Skeletal muscle cell (primary cell): Measurements from ENCODE around the gene PYROXD2.

ENCODE experiments used
- DNase-seq: peaks from one replicate; pipeline ENCODE4 v3.0.0-alpha.2; 2010; ENCODE audit warnings: low read depth
- H3K4me3 ChIP-seq: 2 replicates; pipeline ENCODE4 v1.5.1; 2011; ENCODE audit warnings: low read depth, mild to moderate bottlenecking, control low read depth, low read length, moderate library complexity

The PYROXD2 gene

GRCh38 chr10:98417481-98417959 lies 2.5 kb upstream of the PYROXD2 start:
- H3K4me3 ChIP-seq = no peak overlapping the region
- DNase-seq = no peak

- no peak for DNase-seq
- H3K4me3 ChIP-seq = no peak overlapping the region
Observed at GRCh38 chr10:98416606-98417388, 1.8 kb upstream of the PYROXD2 start.

- no peak overlapping the region for H3K4me3 ChIP-seq
- no peak for DNase-seq
Observed at GRCh38 chr10:98415731-98416119, 743 bp upstream of the PYROXD2 start.

- no peak for DNase-seq
- peak overlapping the region; percentile 63 for H3K4me3 ChIP-seq
Observed at GRCh38 chr10:98414578-98414931, 427 bp downstream of the PYROXD2 start.

DNA sequence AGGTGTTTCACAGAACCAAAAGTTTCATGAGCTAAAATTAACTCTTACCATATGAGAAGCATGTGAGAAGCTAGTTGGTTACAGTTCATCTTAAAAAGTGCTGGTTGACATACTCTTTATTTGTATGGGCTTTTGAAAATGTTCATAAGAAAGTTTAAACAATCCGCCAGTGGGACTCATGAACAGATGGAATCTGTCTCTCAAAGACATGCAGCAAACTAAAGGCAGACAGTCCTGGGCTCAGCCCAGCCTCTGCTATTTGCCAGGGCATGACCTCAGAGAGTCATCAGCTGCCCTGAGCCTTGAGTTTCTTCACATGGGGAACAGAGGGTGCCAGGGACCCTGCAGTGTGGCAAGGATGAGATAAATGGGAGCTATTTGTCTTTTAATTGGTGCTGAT lies 3.2 kb downstream of the PYROXD2 start:
- H3K4me3 ChIP-seq = no peak overlapping the region
- no peak for DNase-seq

GRCh38 chr10:98411166-98411565 lies 3.8 kb downstream of the PYROXD2 start:
- H3K4me3 ChIP-seq = no peak overlapping the region
- DNase-seq = no peak

GRCh38 chr10:98410759-98411158 lies 4.2 kb downstream of the PYROXD2 start:
- DNase-seq = no peak
- no peak overlapping the region for H3K4me3 ChIP-seq

GRCh38 chr10:98410135-98410743 lies 4.7 kb downstream of the PYROXD2 start:
- DNase-seq = no peak
- no peak overlapping the region for H3K4me3 ChIP-seq

GRCh38 chr10:98408799-98409198 lies 6.2 kb downstream of the PYROXD2 start:
- H3K4me3 ChIP-seq = no peak overlapping the region
- no peak for DNase-seq

GRCh38 chr10:98407744-98408241 lies 7.2 kb downstream of the PYROXD2 start:
- H3K4me3 ChIP-seq = no peak overlapping the region
- no peak for DNase-seq

GRCh38 chr10:98407017-98407743 lies 7.8 kb downstream of the PYROXD2 start:
- no peak overlapping the region for H3K4me3 ChIP-seq
- no peak for DNase-seq

DNA sequence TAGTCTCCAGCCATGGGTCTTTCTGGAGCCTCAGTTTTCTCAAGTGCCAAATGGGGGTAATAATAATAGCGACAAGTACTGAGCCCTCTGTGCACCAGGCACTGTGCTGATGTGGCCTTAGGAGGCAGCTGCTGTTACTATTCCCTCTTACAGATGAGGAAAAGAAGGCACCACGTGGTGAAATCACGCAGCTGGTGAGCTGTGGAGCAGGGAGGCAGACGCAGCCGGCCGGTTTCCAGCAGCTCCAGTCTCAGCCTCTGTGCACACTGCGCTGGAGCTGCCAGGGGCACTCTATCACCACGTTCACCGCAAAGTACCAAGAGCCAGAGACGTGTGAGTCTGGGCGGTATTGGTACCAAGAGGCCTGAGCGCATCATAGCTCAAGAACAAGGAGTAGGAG lies 9.6 kb downstream of the PYROXD2 start:
- no peak for DNase-seq
- H3K4me3 ChIP-seq = no peak overlapping the region

DNA sequence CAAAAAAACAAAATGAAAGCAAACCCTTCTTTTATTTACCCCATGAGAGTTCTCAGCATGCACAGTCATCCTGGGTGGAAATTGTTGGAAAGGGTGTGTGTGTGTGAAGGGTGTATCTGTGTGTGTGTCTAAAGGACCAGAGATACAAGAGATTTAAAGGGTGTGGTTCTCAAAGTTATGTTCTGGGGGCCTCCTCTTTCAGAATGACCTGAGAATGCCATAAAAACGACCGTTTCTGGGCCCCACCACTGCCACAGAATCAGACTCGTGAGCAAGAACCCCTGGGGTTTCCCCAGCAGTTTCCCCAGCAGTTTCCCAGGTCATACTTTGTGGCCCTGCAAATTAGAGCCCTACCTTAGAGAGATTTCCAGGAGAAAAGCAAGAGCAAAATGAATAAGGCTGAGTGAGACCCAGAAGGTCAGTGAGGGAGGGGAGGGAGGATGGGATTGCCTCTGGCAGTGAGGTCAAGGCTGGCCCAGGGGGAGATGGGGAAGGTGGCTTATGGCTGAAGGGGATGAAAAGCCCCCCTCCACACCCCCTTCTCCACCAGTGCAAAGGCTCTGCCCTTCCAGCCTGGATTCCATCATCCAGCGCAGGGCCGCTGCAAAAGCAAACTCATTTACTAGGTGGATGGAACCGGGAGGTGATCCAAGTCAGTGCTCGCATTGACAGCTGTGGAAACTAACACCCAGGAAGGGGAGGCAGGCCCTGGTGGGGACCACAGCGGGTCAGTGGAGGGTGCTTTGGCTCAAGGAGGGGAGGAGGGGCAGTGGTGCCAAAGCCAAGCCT lies 10.2 kb downstream of the PYROXD2 start:
- DNase-seq = peak; percentile 65
- no peak overlapping the region for H3K4me3 ChIP-seq

DNA sequence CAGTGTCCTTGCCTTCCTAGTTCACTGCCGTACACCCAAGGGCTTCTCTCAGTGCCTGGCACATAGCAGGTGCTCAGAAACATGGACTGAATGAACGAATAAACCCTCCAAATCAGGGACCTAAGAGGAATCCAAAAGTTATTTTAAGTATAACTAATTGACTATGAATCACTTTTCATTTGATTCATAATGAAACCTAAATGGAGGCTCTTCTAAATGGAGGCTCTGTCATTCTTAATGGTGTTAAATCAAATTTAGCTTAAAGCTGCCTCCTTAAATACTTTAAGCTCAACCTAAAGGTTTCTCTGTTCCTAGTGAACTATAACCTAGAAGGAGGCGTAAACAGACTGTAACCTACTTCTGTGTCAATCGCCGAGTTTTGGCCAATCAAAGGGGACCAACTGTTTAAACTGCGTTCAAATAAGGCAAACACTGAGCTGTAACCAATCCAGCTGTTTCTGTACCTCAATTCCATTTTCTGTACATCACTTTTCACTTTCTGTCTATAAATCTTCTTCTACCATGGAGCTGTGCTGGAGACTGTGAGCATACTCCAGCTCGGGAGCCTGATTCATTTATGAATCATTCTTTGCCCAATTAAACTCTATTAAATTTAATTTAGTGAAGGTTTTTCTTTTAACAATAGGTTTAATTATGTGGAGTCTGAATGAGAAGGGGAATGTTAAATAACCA lies 11.0 kb downstream of the PYROXD2 start:
- H3K4me3 ChIP-seq = no peak overlapping the region
- DNase-seq = peak; percentile 43

DNA sequence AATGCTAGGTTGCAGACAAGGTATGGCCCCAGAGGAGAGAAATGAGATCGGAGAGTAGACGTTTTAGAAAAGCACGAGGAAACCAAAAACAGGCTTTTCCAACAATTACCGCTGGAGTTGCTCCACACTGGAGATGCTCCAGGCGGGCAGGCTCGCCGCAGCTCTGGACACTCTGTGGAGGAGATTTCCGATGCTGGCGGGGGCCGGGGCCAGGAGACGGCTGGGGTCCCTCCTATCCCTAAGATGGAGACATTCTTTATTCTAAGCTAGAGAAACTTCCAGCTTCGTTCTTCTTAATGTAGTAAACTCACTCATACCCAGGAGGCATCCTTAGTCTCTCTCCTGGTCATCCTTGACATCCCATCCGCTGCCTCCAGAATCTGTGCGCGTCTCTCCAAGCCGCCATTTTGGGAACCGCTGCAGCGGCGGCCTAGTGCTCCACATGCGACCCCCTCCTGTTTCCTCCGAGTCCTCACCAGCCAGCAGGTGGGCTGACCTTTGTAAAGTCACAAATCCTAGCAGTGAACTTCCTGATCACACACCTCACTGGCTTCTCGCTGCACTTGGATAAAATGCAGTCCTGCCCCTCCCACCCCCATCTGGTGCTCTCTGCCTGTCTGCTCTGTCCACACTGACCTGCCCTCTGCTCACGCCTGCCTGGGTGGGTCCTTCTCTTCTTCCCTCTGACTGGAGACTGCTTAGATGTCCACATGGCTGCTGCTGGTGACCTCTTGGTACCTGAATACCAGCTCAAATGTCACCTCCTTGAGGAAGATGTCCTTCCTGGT lies 11.9 kb downstream of the PYROXD2 start:
- H3K4me3 ChIP-seq = no peak overlapping the region
- DNase-seq = no peak

DNA sequence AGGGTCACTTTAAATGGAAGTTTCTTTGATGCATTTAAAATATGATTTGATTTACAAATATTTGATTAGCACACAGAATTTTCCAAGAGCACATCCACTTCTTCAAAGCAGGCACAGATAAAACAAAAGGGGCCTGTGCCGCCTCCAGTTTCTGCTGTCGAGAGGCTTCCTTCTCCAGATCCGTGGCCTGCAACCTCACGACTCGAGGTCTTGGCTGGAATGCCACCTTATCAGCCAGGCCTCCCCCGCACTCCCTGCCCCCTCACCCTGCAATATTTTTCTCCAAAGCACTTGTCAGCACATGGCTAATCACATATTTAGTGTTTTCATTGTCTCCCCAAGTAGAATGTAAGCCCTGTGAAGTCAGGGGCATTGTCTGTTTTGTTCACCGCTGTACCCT lies 12.5 kb downstream of the PYROXD2 start:
- no peak overlapping the region for H3K4me3 ChIP-seq
- no peak for DNase-seq

DNA sequence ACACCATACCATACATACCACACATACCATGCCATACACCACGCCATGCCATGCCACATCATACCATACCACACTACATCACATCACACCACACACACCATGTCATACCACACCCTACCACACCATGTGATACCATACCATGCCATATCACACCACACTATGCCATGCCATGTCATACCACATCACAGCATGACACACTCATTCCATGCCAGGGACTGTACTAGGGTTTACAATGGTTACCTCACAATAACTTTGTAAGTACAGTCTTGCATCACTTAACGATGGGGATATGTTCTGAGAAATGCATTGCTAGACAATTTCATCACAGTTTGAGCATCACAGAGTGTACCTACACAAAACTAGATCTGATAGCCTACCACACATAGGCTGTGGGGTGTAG lies 14.5 kb downstream of the PYROXD2 start:
- DNase-seq = peak; percentile 41
- no peak overlapping the region for H3K4me3 ChIP-seq

DNA sequence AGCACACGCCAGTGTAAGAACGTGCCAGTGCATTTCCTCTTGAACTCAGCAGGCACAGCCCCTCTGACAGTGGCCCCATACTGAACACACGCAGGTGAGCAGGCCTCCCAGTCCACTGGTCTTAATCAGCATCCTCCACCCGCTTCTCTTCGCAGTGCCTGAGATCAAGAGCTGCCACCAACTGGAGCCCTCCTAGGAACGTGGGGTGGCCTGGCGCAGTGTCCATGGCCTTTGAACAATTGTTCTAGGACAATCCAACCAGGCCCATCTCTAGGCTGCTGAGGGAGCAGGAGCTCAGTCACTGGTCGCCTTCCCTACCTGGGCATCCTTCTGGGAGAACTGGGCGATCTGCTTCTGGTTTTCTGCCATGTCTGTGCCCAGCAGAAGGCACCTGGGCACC lies 15.2 kb downstream of the PYROXD2 start:
- no peak overlapping the region for H3K4me3 ChIP-seq
- DNase-seq = no peak
